CD4-positive, alpha-beta T cell treated with Interferon alpha-2 for 1 hour (primary cell): ENCODE results near the gene AGTPBP1.

Source experiments
- DNase-seq, 2 donors: peaks; one replicate each; pipeline ENCODE4 v3.0.0-alpha.2; 2020 to 2022

AGTPBP1 gene

DNA sequence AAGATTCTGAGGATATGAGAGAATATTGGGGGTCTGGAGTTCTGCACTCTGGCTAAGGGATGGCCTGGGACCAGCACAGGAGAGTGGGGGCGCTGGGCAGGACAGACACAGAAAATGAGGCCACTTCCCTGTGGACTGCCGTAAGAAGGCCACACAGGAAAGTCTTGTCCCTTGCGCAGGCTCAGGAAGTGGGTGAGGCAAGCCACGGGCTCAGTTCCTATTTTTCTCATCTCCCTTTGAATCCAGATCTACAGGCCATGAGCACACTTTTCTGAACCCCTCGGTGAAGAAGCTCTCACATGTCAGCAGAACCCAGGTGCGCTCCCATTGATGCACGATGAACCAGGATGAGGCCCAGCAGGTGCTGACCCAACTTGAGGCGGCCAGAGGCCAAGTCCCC is 207.4 kb downstream of the AGTPBP1 start:
- peak in 1 of 2 donors; percentile 12 for DNase-seq

DNA sequence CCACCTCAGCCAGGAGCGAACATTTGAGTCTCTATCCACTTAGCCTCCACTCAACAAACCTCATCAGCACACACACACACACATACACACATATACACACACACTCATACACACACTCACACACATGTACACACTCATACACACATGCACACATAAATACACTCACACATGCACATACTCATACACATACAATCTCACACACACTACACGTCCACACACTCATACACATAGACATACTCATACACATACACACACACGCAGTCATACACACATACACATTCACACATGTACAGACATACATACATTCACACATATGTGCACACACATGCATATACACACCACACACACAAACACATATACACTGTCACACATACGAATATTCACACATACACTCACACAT is 208.2 kb downstream of the AGTPBP1 start:
- no peak for DNase-seq

DNA sequence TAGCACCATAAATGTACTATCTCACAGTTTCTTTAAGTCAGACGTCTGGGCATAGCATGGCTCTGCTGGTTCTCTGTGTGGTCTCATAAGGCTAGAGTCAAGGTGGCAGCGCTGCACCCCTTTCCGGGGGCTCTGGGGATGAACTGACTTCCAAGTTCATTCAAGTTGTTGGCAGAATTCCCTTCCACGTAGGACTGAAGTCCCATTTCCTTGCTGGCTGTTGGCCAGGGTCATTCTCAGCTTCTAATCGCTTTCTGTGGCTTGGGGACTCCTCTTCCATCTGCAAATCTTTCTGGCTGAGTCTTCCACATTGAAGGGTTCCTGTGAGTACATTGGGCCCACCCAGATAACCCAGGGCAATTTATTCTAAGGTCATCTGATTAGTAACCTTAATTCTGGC is 211.0 kb downstream of the AGTPBP1 start:
- DNase-seq: no peak

DNA sequence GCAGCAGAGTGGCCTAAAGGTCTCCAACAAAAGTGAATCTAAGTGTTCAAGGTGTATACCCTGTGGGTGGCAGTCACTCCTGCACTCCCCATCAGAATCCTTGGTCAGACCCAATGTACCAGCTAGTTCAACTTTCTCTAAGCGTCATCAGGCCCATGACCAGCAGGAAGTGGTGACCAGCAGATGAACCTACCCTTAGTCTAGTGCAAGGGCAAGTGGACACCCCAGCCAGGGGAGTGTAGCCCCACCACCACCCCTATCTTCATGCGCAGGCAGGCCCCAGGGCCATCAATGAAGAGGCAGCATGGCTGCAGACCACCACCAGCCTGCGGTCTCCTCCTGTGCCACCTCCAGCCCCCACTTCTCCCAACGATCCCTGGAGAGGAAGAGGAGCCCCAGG is 213.1 kb downstream of the AGTPBP1 start:
- no peak for DNase-seq

DNA sequence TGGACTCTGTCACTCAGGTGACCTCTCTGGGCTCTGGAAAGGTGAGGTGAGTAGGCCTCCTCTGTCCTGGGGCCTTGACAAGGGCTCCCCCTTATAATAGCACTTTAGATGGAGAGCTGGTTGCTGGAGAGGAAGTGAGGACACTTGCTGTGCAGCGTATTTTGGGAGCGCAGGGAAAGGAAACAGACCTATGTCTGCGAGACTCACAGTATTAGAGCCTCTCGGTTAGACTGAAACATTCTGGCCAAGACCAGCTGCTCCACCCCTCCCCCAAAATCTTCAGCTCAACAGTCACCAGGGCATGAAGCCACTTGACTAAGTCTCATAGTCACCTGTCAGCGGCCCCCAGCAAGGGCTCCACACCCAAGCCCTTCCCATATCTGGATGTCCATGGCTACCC is 213.6 kb downstream of the AGTPBP1 start:
- DNase-seq: no peak

DNA sequence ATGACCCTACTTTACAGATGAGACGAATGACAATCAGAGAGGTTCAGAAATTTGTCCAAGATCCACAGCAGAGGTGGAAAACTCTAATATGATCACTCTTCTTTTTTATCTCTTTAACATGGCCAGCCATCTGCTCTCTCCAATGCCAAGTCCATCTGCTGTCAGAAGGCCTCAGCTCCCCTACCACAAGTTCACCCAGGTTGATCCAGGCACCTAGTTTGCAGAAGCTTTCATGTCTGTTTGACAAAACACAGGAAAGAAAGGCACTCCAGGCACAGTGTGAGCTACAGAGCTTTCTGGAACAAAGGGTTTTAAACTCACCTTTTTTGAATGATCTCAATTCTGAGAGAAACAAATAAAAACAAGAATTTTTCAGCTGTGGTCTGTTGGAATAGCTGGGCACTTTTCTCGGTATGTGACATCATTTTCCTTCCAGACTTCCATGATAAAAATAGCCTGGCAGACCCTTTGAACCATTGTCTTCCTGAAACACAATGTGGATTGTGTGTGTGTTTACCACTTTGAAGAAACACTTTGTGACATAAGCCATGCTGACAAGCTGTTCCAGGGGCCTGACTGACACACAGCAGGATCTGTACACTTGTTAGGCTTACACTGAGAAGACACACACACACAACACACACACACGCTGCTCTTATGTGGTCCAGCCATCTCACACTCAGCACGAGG is 214.3 kb downstream of the AGTPBP1 start:
- no peak for DNase-seq

DNA sequence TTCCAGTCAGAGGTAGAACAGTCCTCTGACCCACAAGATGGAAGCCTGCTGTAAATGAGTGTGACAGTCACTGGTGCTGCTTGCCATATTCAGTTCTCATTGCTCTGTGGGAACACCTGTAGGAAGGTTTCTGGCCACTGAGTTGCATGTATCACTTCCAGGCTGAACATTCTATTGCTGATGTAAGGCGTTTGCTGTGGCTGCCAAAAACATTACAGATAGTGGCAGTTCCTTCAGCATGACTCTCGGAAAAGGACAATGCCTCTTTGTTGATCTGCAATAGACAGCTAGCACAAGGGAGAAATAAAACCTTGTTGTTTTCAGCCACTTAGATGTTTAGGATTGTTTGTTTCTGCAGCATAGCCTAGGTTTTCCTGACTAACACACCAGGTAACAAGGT is 217.2 kb downstream of the AGTPBP1 start:
- DNase-seq: no peak

DNA sequence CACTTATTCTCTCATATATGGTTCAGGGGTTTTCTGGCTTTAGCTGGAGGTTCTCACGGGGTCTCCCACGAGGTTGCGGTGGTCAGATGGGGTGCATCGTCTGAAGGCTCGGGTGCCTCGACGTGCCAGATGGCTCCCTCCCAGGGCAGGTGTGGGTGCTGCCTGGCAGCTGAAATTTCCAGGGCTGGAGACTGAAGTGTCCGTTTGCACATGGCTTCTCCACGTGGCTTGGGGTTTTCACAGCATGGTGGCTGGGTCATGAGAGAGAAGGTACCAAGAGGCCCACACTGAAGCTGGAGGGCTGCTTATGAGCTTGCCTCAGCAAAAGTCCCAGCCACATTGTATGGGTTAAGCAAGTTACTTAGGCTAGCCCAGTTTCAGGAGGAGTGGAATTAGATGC is 218.6 kb downstream of the AGTPBP1 start:
- no peak for DNase-seq

DNA sequence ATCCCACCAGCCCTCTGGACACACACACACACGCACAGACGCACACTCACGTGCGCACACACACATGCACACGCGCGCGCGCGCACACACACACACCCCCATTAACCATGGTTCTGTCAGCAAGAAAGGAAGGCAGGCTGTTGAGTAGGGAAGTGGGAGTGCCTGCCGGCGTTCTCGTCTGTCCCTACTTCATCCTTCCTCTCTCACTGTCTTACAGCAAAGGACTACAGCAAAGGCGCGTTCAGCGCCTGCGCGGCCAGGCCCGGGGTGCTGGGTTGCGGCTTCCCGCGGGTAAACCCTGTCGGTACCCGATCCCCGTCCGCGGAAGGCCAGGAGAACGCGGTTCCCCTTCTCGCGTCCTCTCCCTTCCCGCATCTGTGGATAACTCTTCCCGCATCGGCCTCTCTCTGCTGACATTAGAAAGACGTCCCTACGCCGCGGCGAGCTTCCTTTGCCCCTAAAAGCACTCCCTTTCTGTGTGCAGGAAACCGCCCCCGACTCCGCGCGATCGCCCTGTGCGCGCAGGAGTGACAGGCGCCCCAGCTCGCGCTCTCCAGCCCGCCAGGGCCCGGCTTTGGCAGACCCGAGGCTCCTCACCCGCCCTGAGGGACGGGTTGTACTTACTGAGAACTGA is 219.2 kb downstream of the AGTPBP1 start:
- peak in 1 of 2 donors; percentile 30 for DNase-seq

DNA sequence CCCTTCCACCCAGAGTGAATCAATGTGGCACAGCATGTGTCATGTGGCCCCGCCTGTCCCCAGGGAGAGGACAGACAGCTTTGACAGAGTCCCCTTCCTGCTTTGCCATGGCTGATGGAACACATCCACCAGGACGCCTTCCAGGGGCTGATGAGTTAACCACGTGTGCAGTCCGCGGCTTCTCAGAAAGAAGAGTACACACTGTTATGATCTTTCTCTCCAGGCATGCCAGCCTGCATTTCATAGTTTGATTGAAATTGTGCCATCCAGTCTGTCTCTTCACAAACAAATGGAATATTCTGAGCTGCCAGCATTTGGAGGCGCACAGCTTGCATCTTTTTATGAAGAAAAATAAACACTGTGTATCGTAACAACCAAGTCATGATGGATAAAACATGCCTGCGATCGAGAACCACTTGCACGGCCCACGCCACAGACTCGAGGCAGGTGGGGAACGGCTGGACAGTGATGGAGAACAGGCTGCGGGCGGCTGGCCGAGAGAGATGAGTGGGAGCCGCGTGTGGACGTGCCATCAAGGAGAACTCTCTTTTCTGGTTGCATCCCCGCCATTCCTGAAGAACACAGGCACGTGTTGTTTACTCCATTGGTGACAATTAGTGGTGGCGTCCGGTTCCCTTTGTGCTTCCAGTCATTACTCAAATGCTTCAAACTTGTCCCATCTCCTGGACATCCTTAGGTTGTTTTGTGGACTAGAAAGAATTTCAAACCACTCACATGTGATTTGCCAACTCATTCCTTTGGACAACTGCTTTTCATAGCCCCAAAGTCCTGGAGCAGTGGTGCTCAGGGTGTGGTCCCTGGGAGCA is 220.2 kb downstream of the AGTPBP1 start:
- DNase-seq: no peak

DNA sequence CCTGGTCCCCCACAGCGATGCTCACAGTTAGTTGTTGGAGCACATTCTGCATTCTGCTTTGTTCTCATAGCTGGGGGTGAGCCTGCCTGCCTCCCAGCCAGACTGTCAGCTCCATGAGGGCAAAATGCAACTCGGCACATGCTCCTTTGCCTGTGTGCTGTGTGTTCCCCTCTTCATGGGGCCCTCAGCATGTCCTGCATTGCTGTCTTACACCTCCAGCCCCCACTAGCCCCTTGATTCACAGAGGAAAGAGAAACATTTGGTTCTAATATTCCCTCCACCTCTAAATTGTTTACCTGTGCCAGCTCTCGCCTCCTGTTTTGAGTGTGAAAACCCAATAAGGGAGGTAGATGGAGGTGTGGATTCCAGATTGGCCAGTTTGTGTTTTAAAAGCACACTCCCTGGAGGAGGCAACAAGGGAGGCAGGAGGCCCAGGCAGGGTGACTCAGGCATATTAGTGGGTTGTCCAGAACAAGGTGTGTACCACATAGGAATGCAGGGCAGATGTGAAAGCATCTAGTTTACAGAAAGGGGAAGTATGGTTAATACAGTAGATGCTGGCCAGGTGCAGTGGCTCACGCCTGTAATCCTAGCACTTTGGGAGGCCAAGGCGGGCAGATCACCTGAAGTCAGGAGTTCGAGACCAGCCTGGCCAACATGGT is 224.6 kb downstream of the AGTPBP1 start:
- no peak for DNase-seq

DNA sequence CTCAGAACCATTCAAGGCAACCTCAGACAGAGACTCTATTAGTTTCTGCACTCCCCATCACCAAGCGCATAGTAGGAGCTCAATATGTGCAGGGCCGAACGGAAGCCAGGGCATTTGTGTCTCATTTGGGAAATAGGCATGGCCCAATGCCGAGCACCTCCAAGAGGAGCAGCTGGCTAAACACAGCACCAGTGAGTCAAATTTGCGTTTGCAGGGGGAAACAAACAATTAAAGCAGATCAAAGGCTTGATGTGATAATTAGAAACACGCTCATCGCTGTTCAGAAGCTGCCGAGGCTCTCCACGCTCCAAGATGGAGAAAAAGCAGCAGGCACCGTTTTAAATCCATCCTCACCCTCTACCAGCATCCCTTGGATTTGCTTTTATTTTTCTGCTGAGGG is 225.3 kb downstream of the AGTPBP1 start:
- DNase-seq: no peak

DNA sequence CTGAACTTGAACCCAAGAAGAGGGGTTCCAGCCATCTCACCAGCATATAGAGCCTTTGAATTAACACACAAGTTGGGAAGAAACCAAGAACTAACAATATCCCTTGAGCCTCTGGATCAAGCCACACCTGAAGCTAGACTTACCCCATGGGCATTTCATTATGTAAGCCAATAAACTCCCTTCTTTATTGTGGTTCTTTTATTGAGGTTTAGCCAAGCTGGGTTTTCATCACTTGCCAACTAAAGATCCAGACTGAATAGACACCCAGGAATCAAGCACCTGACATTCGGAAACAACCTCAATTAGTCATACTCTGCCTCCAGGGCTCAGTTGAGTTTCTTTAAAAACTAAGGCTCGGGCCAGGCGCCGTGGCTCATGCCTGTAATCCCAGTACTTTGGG is 226.7 kb downstream of the AGTPBP1 start:
- no peak for DNase-seq

DNA sequence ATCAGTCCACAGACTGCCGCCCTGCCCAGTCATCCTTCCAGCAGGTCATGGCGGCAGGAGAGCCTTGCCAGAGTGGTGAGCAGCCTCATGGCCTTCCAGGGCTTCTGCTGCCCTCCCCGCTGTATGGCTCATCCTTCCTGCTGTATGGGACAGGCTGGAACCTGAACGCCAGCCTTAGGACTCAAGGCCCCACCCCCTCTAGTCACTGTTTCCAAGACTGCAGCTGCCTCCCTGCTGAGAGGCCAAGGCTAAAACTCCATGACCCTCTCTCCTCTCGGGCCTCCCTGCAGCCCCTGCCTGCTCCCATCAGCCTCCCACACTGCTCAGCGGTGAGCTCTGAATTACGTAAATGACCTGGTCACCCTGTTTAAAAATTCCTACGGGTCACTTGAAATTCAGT is 227.5 kb downstream of the AGTPBP1 start:
- no peak for DNase-seq

DNA sequence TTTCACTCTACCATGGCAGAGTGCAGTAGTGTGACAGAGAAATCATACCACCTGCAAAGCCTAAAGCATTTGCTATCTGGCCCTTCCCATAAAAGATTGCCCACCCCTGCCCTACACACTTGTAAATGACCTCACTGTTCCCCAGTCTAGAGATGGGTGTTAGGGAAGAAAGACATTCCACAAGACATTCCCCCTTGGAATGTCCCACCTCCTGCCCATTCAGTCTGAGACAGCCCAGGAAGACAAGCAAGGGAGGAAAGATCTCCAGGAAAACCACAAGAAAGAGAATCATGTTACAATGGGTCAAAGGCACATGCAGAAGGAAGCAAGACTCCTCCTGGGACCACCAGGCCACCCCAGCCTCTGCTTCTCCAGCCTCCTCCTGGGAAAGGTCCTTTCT is 230.0 kb downstream of the AGTPBP1 start:
- no peak for DNase-seq

DNA sequence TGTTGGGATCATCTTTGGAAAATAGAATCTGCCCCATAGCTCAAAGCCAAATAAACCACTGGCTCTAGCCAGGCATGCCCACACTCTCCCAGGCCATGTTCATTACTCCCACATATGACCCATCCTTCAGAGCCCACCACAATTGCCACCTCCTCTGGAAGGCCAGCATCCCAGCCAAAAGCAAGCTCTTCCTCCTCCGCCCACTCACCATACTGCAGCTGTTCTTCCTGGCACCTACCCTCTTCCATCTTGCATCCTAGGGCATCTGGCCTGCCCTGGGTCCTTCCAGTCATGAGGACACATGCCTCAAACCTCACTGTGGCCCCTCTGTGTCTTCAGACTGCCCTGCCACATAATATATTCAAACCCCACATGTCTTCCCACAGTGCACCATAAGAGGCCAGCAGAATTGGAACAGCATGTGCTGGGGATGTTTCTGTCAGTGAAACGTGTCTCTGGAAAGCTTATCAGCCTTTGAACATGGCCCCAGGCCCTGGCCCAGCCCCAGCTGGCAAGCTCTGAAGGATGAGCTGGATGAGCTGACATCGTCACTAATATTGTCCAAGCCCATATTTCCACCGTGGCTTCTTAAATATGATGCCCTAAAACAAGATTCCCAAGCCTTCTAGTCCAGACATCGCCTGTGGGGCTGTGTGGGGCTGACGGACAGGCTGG is 230.8 kb downstream of the AGTPBP1 start:
- DNase-seq: no peak

DNA sequence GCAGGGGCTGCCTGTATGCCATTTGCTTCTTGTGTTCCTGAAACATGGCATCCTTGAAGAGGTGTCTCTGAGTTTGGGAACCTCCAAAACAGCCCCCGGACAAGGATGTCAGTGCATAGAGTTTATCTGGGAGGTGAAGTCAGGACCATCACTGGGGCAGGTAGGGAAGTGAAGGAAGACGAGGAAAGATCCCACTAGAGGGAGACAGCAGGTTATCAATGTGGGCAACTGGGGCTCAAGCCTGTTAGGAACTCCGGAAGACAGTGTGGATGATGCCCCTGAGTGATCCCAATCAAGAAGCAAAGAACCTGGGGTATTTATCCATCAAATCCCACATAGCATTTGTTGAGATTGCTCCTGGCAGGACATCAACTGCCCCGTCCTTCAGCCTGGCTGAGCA is 233.1 kb downstream of the AGTPBP1 start:
- DNase-seq: no peak

DNA sequence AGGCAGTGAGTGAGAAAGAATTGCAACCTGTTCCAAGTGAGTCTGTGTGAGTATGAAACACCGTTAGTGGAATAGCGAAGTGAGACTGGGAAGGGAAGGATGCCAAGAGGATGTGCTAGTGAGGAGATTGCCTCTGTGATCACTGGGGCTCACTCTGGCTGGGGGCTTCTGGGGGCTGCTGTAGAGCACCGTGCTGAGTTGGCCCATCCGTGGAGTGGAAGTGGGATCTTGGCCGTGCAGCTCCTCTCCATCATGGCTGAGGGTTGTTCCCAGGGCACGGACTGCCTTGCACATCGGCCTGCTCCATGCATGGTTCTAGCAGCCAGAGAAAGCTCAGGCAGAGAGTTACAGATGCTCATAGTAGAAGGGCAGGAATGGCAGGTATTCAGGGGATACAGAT is 236.1 kb downstream of the AGTPBP1 start:
- no peak for DNase-seq

DNA sequence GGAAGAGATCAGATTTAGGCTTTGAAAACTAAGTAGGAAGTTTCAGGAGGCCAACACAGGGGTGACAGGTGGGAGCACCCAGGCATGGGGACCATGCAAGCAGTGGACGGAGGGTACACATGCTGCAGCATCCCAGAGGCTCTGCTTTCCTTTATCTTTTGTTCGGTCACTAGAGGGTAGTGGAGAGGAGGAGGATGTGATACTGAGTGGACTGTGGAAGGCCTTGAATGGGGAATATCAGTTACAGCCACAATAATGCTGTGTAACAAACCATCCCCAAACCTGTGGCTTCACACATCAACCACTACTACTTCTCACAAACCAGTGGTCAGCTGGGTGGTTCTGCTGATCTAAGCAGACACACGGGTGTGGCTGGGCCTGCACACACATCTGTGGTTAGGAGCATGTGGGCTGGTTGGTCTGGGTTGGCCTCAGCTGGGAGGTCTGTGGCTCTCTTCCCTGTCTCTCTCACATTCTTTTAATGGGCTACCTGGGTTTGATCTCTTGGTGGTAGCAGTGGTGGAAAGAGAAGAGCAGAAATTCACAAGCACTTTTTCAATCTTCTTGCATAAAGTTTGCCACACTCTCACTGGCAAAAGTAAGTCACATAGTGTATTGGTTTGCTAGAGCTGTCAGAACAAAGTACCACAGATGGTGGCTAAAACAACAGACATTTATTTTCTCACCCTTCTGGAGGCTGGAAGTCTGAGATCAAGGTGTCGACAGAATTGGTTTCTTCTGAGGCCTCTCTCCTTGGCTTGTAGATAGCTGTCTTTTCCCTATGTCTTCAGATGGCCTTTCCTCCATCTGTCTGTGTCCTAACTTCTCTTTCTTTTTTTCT is 238.7 kb downstream of the AGTPBP1 start:
- no peak for DNase-seq

DNA sequence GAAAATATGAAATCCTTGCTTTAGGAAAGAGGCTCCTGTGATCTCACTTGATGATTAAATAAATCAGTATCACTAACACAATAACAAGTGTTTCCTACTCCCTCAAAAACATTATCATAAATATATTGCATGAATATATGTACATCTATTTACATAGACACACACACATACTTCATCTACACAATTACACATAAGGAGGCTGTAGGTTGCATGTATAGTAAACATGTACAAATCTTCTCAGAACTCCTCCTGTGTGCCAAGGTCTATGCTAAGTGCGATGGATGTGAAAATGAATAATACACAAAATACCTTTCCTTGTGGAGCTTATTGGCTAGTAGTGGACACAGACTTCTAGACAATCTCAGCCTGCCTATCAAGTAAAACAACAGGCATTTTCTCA is 239.9 kb downstream of the AGTPBP1 start:
- no peak for DNase-seq

DNA sequence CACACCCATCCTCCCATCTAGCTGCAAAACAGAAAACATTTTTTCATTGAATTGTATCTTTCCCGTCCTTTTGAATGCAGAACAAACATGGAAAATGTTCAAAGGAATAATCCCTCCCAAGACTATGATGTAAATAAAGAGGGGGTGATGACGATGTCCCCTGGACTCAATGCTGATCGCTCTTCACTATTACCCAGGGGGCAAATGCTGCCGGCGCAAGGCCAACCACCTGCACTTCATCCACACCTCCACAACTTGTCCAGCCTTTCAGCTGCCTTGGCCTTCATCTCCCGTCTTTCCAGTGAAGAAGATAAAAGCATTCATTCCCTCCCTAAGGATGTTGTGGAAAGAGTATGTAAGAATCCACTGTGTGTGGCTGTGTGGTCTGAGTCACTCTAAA is 240.3 kb downstream of the AGTPBP1 start:
- DNase-seq: no peak
